HL-60 (cell line): ENCODE measurements around the gene FKRP.

ENCODE experiments used
- DNase-seq, 2 experiments: peaks; one replicate each; pipeline ENCODE4 v3.0.0-alpha.2; 2010 to 2020; ENCODE audit warnings: low read depth in 1 of 2, low spot score in 1 of 2
- H3K27ac ChIP-seq: fragments of 250-450 bp; sonication (Bioruptor Pico); replicated peaks from 2 replicates; pipeline ENCODE4 v1.5.1; 2020; ENCODE audit warnings: mild to moderate bottlenecking, moderate library complexity
- H3K27me3 ChIP-seq: fragments of 250-450 bp; sonication (Bioruptor Pico); 2 replicates; pipeline ENCODE4 v1.5.1; 2021; ENCODE audit warnings: mild to moderate bottlenecking, moderate library complexity; ENCODE audit not compliant: insufficient read depth, poor library complexity, severe bottlenecking
- H3K4me3 ChIP-seq: replicated peaks from 2 replicates; pipeline ENCODE4 v1.5.1; 2011; ENCODE audit warnings: mild to moderate bottlenecking, control low read depth, low read length; ENCODE audit not compliant: insufficient read depth
- GABPA ChIP-seq: IDR thresholded peaks from 2 replicates; pipeline ENCODE4 v1.6.1; 2012; ENCODE audit warnings: low read depth
- POLR2AphosphoS5 ChIP-seq: IDR thresholded peaks from 2 replicates; pipeline ENCODE4 v1.6.1; 2012; ENCODE audit warnings: low read depth
- SPI1 ChIP-seq: IDR thresholded peaks from 2 replicates; pipeline ENCODE4 v1.6.1; 2012; ENCODE audit warnings: low read depth, mild to moderate bottlenecking, borderline replicate concordance
- TF ChIP-seq, protein P1 (sequence below): IDR thresholded peaks from 2 replicates; pipeline ENCODE4 v1.6.1; 2012; ENCODE audit warnings: low read depth; ENCODE audit not compliant: insufficient replicate concordance
- TF ChIP-seq, protein P2 (sequence below): IDR thresholded peaks from one replicate; pipeline ENCODE4 v1.5.1; 2011; ENCODE audit warnings: low read length, control low read depth, inconsistent platforms; ENCODE audit not compliant: insufficient read depth

FKRP gene

DNA sequence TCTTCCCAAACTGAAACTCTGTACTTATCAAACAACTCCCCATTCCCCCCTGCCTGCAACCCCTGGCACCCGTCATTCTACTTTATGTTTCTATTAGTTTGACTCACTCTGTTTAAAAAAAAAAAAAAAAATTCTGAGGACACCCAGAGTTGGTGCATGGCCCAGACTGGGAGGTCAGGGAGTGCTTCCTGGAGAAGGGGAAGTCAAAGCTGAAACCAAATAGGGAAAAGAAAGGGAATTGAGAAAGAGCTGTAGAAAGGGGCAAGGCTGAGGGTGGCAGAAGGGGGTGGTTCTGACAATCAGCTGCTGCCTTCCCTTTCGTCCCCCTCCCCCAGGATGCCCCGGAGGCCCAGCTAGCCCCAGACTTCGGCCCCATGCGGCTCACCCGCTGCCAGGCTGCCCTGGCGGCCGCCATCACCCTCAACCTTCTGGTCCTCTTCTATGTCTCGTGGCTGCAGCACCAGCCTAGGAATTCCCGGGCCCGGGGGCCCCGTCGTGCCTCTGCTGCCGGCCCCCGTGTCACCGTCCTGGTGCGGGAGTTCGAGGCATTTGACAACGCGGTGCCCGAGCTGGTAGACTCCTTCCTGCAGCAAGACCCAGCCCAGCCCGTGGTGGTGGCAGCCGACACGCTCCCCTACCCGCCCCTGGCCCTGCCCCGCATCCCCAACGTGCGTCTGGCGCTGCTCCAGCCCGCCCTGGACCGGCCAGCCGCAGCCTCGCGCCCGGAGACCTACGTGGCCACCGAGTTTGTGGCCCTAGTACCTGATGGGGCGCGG lies 9.4 kb downstream of the FKRP start:
- Histone ChIP-seq H3K27me3 (no peaks in the 10 kb centered on the region), H3K27ac (no peak overlapping the region), H3K4me3 (no peak overlapping the region)
- TF ChIP-seq SPI1 = peak; percentile 42; the same call in 1 of the 2 replicates
- TF ChIP-seq, protein P1, sequence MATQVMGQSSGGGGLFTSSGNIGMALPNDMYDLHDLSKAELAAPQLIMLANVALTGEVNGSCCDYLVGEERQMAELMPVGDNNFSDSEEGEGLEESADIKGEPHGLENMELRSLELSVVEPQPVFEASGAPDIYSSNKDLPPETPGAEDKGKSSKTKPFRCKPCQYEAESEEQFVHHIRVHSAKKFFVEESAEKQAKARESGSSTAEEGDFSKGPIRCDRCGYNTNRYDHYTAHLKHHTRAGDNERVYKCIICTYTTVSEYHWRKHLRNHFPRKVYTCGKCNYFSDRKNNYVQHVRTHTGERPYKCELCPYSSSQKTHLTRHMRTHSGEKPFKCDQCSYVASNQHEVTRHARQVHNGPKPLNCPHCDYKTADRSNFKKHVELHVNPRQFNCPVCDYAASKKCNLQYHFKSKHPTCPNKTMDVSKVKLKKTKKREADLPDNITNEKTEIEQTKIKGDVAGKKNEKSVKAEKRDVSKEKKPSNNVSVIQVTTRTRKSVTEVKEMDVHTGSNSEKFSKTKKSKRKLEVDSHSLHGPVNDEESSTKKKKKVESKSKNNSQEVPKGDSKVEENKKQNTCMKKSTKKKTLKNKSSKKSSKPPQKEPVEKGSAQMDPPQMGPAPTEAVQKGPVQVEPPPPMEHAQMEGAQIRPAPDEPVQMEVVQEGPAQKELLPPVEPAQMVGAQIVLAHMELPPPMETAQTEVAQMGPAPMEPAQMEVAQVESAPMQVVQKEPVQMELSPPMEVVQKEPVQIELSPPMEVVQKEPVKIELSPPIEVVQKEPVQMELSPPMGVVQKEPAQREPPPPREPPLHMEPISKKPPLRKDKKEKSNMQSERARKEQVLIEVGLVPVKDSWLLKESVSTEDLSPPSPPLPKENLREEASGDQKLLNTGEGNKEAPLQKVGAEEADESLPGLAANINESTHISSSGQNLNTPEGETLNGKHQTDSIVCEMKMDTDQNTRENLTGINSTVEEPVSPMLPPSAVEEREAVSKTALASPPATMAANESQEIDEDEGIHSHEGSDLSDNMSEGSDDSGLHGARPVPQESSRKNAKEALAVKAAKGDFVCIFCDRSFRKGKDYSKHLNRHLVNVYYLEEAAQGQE = no peak
- TF ChIP-seq, protein P2, sequence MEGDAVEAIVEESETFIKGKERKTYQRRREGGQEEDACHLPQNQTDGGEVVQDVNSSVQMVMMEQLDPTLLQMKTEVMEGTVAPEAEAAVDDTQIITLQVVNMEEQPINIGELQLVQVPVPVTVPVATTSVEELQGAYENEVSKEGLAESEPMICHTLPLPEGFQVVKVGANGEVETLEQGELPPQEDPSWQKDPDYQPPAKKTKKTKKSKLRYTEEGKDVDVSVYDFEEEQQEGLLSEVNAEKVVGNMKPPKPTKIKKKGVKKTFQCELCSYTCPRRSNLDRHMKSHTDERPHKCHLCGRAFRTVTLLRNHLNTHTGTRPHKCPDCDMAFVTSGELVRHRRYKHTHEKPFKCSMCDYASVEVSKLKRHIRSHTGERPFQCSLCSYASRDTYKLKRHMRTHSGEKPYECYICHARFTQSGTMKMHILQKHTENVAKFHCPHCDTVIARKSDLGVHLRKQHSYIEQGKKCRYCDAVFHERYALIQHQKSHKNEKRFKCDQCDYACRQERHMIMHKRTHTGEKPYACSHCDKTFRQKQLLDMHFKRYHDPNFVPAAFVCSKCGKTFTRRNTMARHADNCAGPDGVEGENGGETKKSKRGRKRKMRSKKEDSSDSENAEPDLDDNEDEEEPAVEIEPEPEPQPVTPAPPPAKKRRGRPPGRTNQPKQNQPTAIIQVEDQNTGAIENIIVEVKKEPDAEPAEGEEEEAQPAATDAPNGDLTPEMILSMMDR = no peak
- DNase-seq = peak; percentile 23 to 76

DNA sequence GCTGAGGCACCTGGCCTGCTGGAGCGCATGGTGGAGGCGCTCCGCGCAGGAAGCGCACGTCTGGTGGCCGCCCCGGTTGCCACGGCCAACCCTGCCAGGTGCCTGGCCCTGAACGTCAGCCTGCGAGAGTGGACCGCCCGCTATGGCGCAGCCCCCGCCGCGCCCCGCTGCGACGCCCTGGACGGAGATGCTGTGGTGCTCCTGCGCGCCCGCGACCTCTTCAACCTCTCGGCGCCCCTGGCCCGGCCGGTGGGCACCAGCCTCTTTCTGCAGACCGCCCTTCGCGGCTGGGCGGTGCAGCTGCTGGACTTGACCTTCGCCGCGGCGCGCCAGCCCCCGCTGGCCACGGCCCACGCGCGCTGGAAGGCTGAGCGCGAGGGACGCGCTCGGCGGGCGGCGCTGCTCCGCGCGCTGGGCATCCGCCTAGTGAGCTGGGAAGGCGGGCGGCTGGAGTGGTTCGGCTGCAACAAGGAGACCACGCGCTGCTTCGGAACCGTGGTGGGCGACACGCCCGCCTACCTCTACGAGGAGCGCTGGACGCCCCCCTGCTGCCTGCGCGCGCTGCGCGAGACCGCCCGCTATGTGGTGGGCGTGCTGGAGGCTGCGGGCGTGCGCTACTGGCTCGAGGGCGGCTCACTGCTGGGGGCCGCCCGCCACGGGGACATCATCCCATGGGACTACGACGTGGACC lies 10.1 kb downstream of the FKRP start:
- DNase-seq = no peak
- no peaks in the 10 kb centered on the region for H3K27me3 ChIP-seq
- no peak overlapping the region for H3K27ac ChIP-seq
- TF ChIP-seq, protein P1 = no peak
- TF ChIP-seq GABPA (no peak), SPI1 (no peak), POLR2AphosphoS5 (no peak)
- TF ChIP-seq, protein P2 = no peak
- no peak overlapping the region for H3K4me3 ChIP-seq

DNA sequence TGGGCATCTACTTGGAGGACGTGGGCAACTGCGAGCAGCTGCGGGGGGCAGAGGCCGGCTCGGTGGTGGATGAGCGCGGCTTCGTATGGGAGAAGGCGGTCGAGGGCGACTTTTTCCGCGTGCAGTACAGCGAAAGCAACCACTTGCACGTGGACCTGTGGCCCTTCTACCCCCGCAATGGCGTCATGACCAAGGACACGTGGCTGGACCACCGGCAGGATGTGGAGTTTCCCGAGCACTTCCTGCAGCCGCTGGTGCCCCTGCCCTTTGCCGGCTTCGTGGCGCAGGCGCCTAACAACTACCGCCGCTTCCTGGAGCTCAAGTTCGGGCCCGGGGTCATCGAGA lies 10.7 kb downstream of the FKRP start:
- Histone ChIP-seq H3K27me3 (no peaks in the 10 kb centered on the region), H3K27ac (no peak overlapping the region), H3K4me3 (no peak overlapping the region)
- no peak for DNase-seq
- TF ChIP-seq, protein P1 = no peak
- TF ChIP-seq, protein P2 = no peak
- TF ChIP-seq SPI1 (no peak), GABPA (no peak), POLR2AphosphoS5 (no peak)
